Measurements from ENCODE around the gene SSTR1. TPM values are rescaled to one million over a fixed set of nuclear protein-coding genes. Genes with fewer than 3 reads are reported as not detected.
A peak's percentile ranks its signal among the peaks of the same experiment; 100 is the strongest.

Gene SSTR1
- total RNA-seq, 4 donors from 2014 or later: 1.0 to 2.1 (median 1.4) TPM

GRCh38 chr14:38199076-38199475 is 8.6 kb upstream of the SSTR1 start:
- Histone ChIP-seq H3K27ac (peak overlapping the region in 1 of 4 donors; percentile 24), H3K4me3 (no peak overlapping the region), H3K36me3 (no peaks in the 10 kb centered on the region), H3K4me1 (peaks cover 0 to 24% (median 0%) of the 10 kb centered on the region in 4 donors), H3K9me3 (no peaks in the 10 kb centered on the region), H3K27me3 (no peaks in the 10 kb centered on the region)
- 57 to 66% methylated on average over 9 of the region's 9 CpGs for WGBS, 2 donors
- DNase-seq (ENCODE audit: low spot score in 2 of 2): no peak
- TF ChIP-seq EP300 (IDR thresholded peaks at IDR 0.05) (no peak), CTCF (IDR thresholded peaks at IDR 0.05) (no peak), POLR2A (IDR thresholded peaks at IDR 0.05) (no peak)

- peak overlapping the region in 1 of 4 donors; percentile 24 for H3K27ac ChIP-seq
- 80 to 88% methylated on average over 1 of the region's 1 CpG for WGBS, 2 donors
- H3K4me3 ChIP-seq: no peak overlapping the region
- H3K9me3 ChIP-seq: no peaks in the 10 kb centered on the region
- peaks cover 0 to 24% (median 0%) of the 10 kb centered on the region in 4 donors for H3K4me1 ChIP-seq
- H3K27me3 ChIP-seq: no peaks in the 10 kb centered on the region
- DNase-seq (ENCODE audit: low spot score in 2 of 2): no peak
- no peak for TF ChIP-seq POLR2A (IDR thresholded peaks at IDR 0.05)
- no peak for TF ChIP-seq CTCF (IDR thresholded peaks at IDR 0.05)
- no peak for TF ChIP-seq EP300 (IDR thresholded peaks at IDR 0.05)
- H3K36me3 ChIP-seq: no peaks in the 10 kb centered on the region
Observed at GRCh38 chr14:38199739-38200138, 8.0 kb upstream of the SSTR1 start.

DNA sequence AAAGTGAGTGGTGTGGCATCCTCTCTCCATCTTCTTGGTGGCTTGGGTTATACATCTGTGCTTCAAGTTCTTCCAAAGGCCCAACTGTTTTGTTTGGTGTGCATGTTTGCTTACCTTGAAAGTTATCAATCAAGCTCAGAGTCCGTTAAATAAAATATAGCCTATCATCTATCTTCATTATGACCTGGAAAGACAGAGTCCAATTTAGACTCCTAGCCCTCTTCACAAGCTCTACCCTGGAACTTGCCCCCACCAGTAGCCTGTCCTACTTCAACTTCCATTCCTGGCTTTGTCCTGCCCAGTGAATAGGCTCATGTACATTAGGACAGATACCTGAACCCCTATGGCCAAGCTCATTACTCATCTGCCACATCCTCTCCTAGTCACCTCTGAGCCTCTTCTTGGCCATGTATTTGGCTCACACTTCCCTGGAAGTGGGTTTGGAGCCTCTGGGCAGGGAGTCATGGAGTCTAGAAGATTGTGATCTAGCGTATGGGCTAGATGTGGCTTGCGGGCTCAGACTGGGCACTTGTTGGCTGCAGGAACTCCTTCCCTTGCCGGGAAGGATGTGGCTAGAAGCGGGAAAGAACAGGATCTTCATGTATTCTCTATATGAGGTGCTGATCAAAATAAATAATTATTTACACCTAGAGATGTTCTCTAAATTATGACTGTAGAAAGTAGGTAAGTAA is 6.4 kb upstream of the SSTR1 start:
- Histone ChIP-seq H3K4me3 (no peak overlapping the region), H3K27me3 (no peaks in the 10 kb centered on the region), H3K9me3 (peaks cover 0 to 4% (median 0%) of the 10 kb centered on the region in 4 donors), H3K4me1 (peaks cover 0 to 24% (median 0%) of the 10 kb centered on the region in 4 donors), H3K27ac (no peak overlapping the region), H3K36me3 (no peaks in the 10 kb centered on the region)
- 95 to 98% methylated on average over 5 of the region's 5 CpGs for WGBS, 2 donors
- DNase-seq (ENCODE audit: low spot score in 2 of 2): no peak
- TF ChIP-seq POLR2A (IDR thresholded peaks at IDR 0.05): no peak
- TF ChIP-seq EP300 (IDR thresholded peaks at IDR 0.05): no peak
- no peak for TF ChIP-seq CTCF (IDR thresholded peaks at IDR 0.05)

DNA sequence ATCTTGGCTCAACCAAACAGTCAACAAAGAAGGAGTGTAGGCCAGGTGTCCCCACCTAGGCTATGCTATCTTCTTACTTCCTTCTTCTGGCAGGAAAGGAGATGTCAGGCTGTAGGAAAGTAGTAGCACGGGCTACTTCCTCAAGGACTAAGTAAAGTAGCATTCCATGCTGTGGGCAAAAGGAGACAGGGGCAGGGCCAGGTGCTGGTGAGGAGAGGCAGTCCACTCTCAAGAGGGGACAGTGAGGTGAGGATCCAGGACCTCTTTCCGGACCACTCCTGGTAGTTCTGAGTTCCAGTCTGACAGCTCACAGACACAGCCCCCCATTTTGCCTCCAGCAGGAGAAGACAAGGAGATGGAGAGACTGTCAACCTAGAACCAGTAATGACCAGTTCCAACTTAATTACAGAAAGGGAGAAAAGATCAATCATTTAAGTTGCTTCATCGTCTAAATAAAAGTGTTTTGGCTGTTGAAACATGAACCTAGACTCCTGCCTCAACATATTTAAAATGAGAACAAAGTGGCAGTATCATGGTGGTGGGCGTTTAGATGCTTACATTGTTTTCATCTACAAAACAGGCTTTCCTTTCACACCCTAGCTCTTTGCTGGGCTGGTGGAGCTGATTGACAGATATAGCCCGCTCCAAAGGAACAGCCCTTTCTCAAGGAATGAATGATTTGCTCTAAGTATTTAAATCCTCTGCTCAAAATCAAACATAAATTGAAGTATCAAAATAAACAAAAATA is 5.1 kb upstream of the SSTR1 start:
- no peak for DNase-seq (ENCODE audit: low spot score in 2 of 2)
- Histone ChIP-seq H3K36me3 (no peaks in the 10 kb centered on the region), H3K9me3 (peaks cover 0 to 4% (median 0%) of the 10 kb centered on the region in 4 donors), H3K4me3 (no peak overlapping the region), H3K27ac (no peak overlapping the region), H3K27me3 (no peaks in the 10 kb centered on the region), H3K4me1 (peaks cover 0 to 18% (median 0%) of the 10 kb centered on the region in 4 donors)
- WGBS, 2 donors: 61 to 65% methylated on average over 5 of the region's 5 CpGs
- TF ChIP-seq EP300 (IDR thresholded peaks at IDR 0.05) (no peak), CTCF (IDR thresholded peaks at IDR 0.05) (no peak), POLR2A (IDR thresholded peaks at IDR 0.05) (no peak)

Measured in tibial nerve (tissue), 4 donors.